ENCODE data around the gene PEPD. TPM values are rescaled to one million over a fixed set of nuclear protein-coding genes. Genes with fewer than 3 reads are reported as not detected.

PEPD gene
- total RNA-seq, 2 experiments from 2014 or later: 26.9 to 37.4 TPM

- H3K36me3 Mint-ChIP-seq (ENCODE audit: low read depth): no peaks in the 10 kb centered on the region
- intact Hi-C loops (cut with DNase I, micrococcal nuclease): loop anchor here in 1 of 2 experiments (10.0 kb wide), 1 partner anchor 657 kb away; no protein-coding TSS in a partner anchor
- ChIA-PET POLR2A (no interaction called here), CTCF (no interaction called here)
- H3K4me1 Mint-ChIP-seq: no peaks in the 10 kb centered on the region
- no peak for ATAC-seq
- no peak for DNase-seq
- H3K4me3 Mint-ChIP-seq: no peak overlapping the region
- H3K27ac Mint-ChIP-seq: no peak overlapping the region
- H3K9me3 Mint-ChIP-seq (ENCODE audit: low read depth): no peaks in the 10 kb centered on the region
- no peaks in the 10 kb centered on the region for H3K27me3 Mint-ChIP-seq
Observed at GRCh38 chr19:33437393-33437820, 84.2 kb downstream of the PEPD start.

GRCh38 chr19:33436360-33437345 lies 84.9 kb downstream of the PEPD start:
- ATAC-seq: no peak
- no peak overlapping the region for H3K4me3 Mint-ChIP-seq
- no peaks in the 10 kb centered on the region for H3K27me3 Mint-ChIP-seq
- ChIA-PET POLR2A (no interaction called here), CTCF (no interaction called here)
- H3K9me3 Mint-ChIP-seq (ENCODE audit: low read depth): no peaks in the 10 kb centered on the region
- H3K36me3 Mint-ChIP-seq (ENCODE audit: low read depth): no peaks in the 10 kb centered on the region
- no peak overlapping the region for H3K27ac Mint-ChIP-seq
- intact Hi-C loops (cut with DNase I, micrococcal nuclease): loop anchor here in 1 of 2 experiments (10.0 kb wide), 1 partner anchor 658 kb away; no protein-coding TSS in a partner anchor
- H3K4me1 Mint-ChIP-seq: no peaks in the 10 kb centered on the region
- DNase-seq: no peak

- intact Hi-C loops (cut with DNase I, micrococcal nuclease): loop anchor here in 1 of 2 experiments (10.0 kb wide), 1 partner anchor 659 kb away; no protein-coding TSS in a partner anchor
- DNase-seq (no peak), ATAC-seq (no peak)
- no peaks in the 10 kb centered on the region for H3K9me3 Mint-ChIP-seq (ENCODE audit: low read depth)
- CTCF ChIA-PET: interaction anchor here (0.6 kb wide), 1 partner anchor 726 kb away, joined by 3 read pairs; no protein-coding TSS in a partner anchor
- no peak overlapping the region for H3K27ac Mint-ChIP-seq
- H3K4me1 Mint-ChIP-seq: peaks cover 5% of the 10 kb centered on the region
- H3K27me3 Mint-ChIP-seq: no peaks in the 10 kb centered on the region
- no peak overlapping the region for H3K4me3 Mint-ChIP-seq
- POLR2A ChIA-PET: no interaction called here
- no peaks in the 10 kb centered on the region for H3K36me3 Mint-ChIP-seq (ENCODE audit: low read depth)
Observed at GRCh38 chr19:33435706-33436359, 85.8 kb downstream of the PEPD start.

GRCh38 chr19:33434886-33435705 lies 86.5 kb downstream of the PEPD start:
- Mint-ChIP-seq H3K36me3 (ENCODE audit: low read depth) (no peaks in the 10 kb centered on the region), H3K27ac (no peak overlapping the region), H3K4me3 (no peak overlapping the region), H3K4me1 (peaks cover 11% of the 10 kb centered on the region), H3K27me3 (no peaks in the 10 kb centered on the region), H3K9me3 (ENCODE audit: low read depth) (no peaks in the 10 kb centered on the region)
- ChIA-PET CTCF (interaction anchor here (0.6 kb wide), 1 partner anchor 727 kb away, joined by 3 read pairs; no protein-coding TSS in a partner anchor), POLR2A (no interaction called here)
- intact Hi-C loops (cut with DNase I, micrococcal nuclease): loop anchor here in 1 of 2 experiments (10.0 kb wide), 1 partner anchor 660 kb away; no protein-coding TSS in a partner anchor
- DNase-seq (no peak), ATAC-seq (no peak)

GRCh38 chr19:33434069-33434885 lies 87.3 kb downstream of the PEPD start:
- Mint-ChIP-seq H3K36me3 (ENCODE audit: low read depth) (no peaks in the 10 kb centered on the region), H3K4me3 (no peak overlapping the region), H3K9me3 (ENCODE audit: low read depth) (no peaks in the 10 kb centered on the region), H3K4me1 (peaks cover 11% of the 10 kb centered on the region), H3K27me3 (no peaks in the 10 kb centered on the region), H3K27ac (no peak overlapping the region)
- ChIA-PET CTCF (no interaction called here), POLR2A (no interaction called here)
- intact Hi-C loops (cut with DNase I, micrococcal nuclease): loop anchor here in 1 of 2 experiments (10.0 kb wide), 1 partner anchor 661 kb away; no protein-coding TSS in a partner anchor
- no peak for DNase-seq
- ATAC-seq: no peak

GRCh38 chr19:33432446-33433170 lies 89.0 kb downstream of the PEPD start:
- no peaks in the 10 kb centered on the region for H3K36me3 Mint-ChIP-seq (ENCODE audit: low read depth)
- peaks cover 11% of the 10 kb centered on the region for H3K4me1 Mint-ChIP-seq
- no peaks in the 10 kb centered on the region for H3K27me3 Mint-ChIP-seq
- ATAC-seq: no peak
- no peak overlapping the region for H3K4me3 Mint-ChIP-seq
- H3K9me3 Mint-ChIP-seq (ENCODE audit: low read depth): no peaks in the 10 kb centered on the region
- no peak overlapping the region for H3K27ac Mint-ChIP-seq
- ChIA-PET POLR2A (interaction anchor here (0.6 kb wide), 1 partner anchor 54 kb away, joined by 6 read pairs; no protein-coding TSS in a partner anchor), CTCF (interaction anchor here (0.6 to 2.0 kb wide), 3 partner anchors 91 to 339 kb away, joined by 3 to 8 read pairs (median 5); no protein-coding TSS in a partner anchor)
- intact Hi-C loops (cut with DNase I, micrococcal nuclease): loop anchor here in 1 of 2 experiments (10.0 kb wide), 1 partner anchor 662 kb away; no protein-coding TSS in a partner anchor
- DNase-seq: no peak

- intact Hi-C loops (cut with DNase I, micrococcal nuclease): loop anchor here in 1 of 2 experiments (10.0 kb wide), 1 partner anchor 663 kb away; no protein-coding TSS in a partner anchor
- no peak overlapping the region for H3K4me3 Mint-ChIP-seq
- no peaks in the 10 kb centered on the region for H3K36me3 Mint-ChIP-seq (ENCODE audit: low read depth)
- DNase-seq (no peak), ATAC-seq (no peak)
- no peaks in the 10 kb centered on the region for H3K27me3 Mint-ChIP-seq
- POLR2A ChIA-PET: interaction anchor here (0.6 kb wide), 1 partner anchor 54 kb away, joined by 6 read pairs; no protein-coding TSS in a partner anchor
- no peak overlapping the region for H3K27ac Mint-ChIP-seq
- CTCF ChIA-PET: interaction anchor here (2.0 kb wide), 1 partner anchor 339 kb away, joined by 8 read pairs; no protein-coding TSS in a partner anchor
- H3K9me3 Mint-ChIP-seq (ENCODE audit: low read depth): no peaks in the 10 kb centered on the region
- H3K4me1 Mint-ChIP-seq: peaks cover 11% of the 10 kb centered on the region
Observed at GRCh38 chr19:33432015-33432414, 89.6 kb downstream of the PEPD start.

- no peaks in the 10 kb centered on the region for H3K36me3 Mint-ChIP-seq (ENCODE audit: low read depth)
- intact Hi-C loops (cut with DNase I, micrococcal nuclease): loop anchor here (1.0 to 10.0 kb wide), 2 partner anchors 341 to 664 kb away; no protein-coding TSS in a partner anchor
- no peaks in the 10 kb centered on the region for H3K27me3 Mint-ChIP-seq
- ATAC-seq: peak; percentile 92
- CTCF ChIA-PET: interaction anchor here (0.5 to 3.2 kb wide), 23 partner anchors 8 to 1383 kb away, joined by 3 to 16 read pairs (median 4); no protein-coding TSS in a partner anchor
- H3K4me3 Mint-ChIP-seq: peak overlapping the region; percentile 39
- DNase-seq: peak; percentile 84
- H3K27ac Mint-ChIP-seq: peak overlapping the region; percentile 76
- POLR2A ChIA-PET: interaction anchor here (0.5 kb wide), 1 partner anchor 329 kb away, joined by 3 read pairs; no protein-coding TSS in a partner anchor
- peaks cover 11% of the 10 kb centered on the region for H3K4me1 Mint-ChIP-seq
- no peaks in the 10 kb centered on the region for H3K9me3 Mint-ChIP-seq (ENCODE audit: low read depth)
Observed at GRCh38 chr19:33430674-33431277, 90.8 kb downstream of the PEPD start.

All from activated CD4-positive, alpha-beta T cell treated with anti-CD3 and anti-CD28 coated beads for 36 hours (primary cell).